UCSD-AML1 (cell line): ENCODE measurements around the gene PTGFRN.

ENCODE experiments used
- DNase-seq: peaks from one replicate; lab custom pipeline; 2025; ENCODE audit not compliant: unreplicated experiment; lab: John Stamatoyannopoulos, UW

PTGFRN gene

GRCh38 chr1:116941670-116942069, 32.0 kb downstream of the PTGFRN start:
- no peak for DNase-seq

- DNase-seq = no peak
Observed at GRCh38 chr1:116942344-116942743, 32.6 kb downstream of the PTGFRN start.

GRCh38 chr1:116943438-116943837, 33.7 kb downstream of the PTGFRN start:
- DNase-seq = no peak

GRCh38 chr1:116944613-116945012, 34.9 kb downstream of the PTGFRN start:
- no peak for DNase-seq

- no peak for DNase-seq
Observed at GRCh38 chr1:116945421-116945820, 35.7 kb downstream of the PTGFRN start.

GRCh38 chr1:116945996-116946395, 36.3 kb downstream of the PTGFRN start:
- no peak for DNase-seq

- no peak for DNase-seq
Observed at GRCh38 chr1:116947092-116947860, 37.6 kb downstream of the PTGFRN start.

- DNase-seq = no peak
Observed at GRCh38 chr1:116948046-116948445, 38.3 kb downstream of the PTGFRN start.

- no peak for DNase-seq
Observed at GRCh38 chr1:116948642-116949041, 38.9 kb downstream of the PTGFRN start.

GRCh38 chr1:116949213-116949985, 39.7 kb downstream of the PTGFRN start:
- DNase-seq = no peak

- no peak for DNase-seq
Observed at GRCh38 chr1:116950517-116951199, 40.9 kb downstream of the PTGFRN start.

- DNase-seq = no peak
Observed at GRCh38 chr1:116951200-116951935, 41.7 kb downstream of the PTGFRN start.

GRCh38 chr1:116952738-116953275, 43.1 kb downstream of the PTGFRN start:
- no peak for DNase-seq

- no peak for DNase-seq
Observed at GRCh38 chr1:116954440-116954839, 44.7 kb downstream of the PTGFRN start.

- no peak for DNase-seq
Observed at GRCh38 chr1:116956378-116956777, 46.7 kb downstream of the PTGFRN start.

- DNase-seq = no peak
Observed at GRCh38 chr1:116957646-116958045, 47.9 kb downstream of the PTGFRN start.

GRCh38 chr1:116958110-116958509, 48.4 kb downstream of the PTGFRN start:
- no peak for DNase-seq

- DNase-seq = no peak
Observed at GRCh38 chr1:116958977-116959376, 49.3 kb downstream of the PTGFRN start.

- no peak for DNase-seq
Observed at GRCh38 chr1:116961606-116962005, 51.9 kb downstream of the PTGFRN start.

- DNase-seq = no peak
Observed at GRCh38 chr1:116962987-116963639, 53.4 kb downstream of the PTGFRN start.
